GM19351 (cell line): Measurements from ENCODE around the gene RIOX2.

Experiments used
- ATAC-seq: cut with Tn5 transposase; IDR thresholded peaks from one replicate; pipeline ENCODE4 v1.9.1; 2021; ENCODE audit warnings: mild to moderate bottlenecking, moderate library complexity; ENCODE audit not compliant: unreplicated experiment

RIOX2 gene

GRCh38 chr3:97956051-97956450 lies 16.2 kb downstream of the RIOX2 start:
- ATAC-seq = no peak

GRCh38 chr3:97954228-97954827 lies 17.9 kb downstream of the RIOX2 start:
- no peak for ATAC-seq

GRCh38 chr3:97952872-97953271 lies 19.4 kb downstream of the RIOX2 start:
- ATAC-seq = no peak

GRCh38 chr3:97952280-97952679 lies 20.0 kb downstream of the RIOX2 start:
- no peak for ATAC-seq

- ATAC-seq = no peak
These were observed 21.9 kb downstream of the RIOX2 start for GRCh38 chr3:97950360-97950759.

- ATAC-seq = no peak
These were observed 22.5 kb downstream of the RIOX2 start for GRCh38 chr3:97949743-97950142.

GRCh38 chr3:97949110-97949485 lies 23.1 kb downstream of the RIOX2 start:
- no peak for ATAC-seq

- ATAC-seq = no peak
These were observed 23.7 kb downstream of the RIOX2 start for GRCh38 chr3:97948351-97949109.

GRCh38 chr3:97942801-97943546 lies 29.3 kb downstream of the RIOX2 start:
- no peak for ATAC-seq

- ATAC-seq = no peak
These were observed 32.2 kb downstream of the RIOX2 start for GRCh38 chr3:97940034-97940433.

GRCh38 chr3:97939401-97939800 lies 32.8 kb downstream of the RIOX2 start:
- ATAC-seq = no peak

GRCh38 chr3:97938444-97938843 lies 33.8 kb downstream of the RIOX2 start:
- no peak for ATAC-seq

GRCh38 chr3:97937205-97937604 lies 35.0 kb downstream of the RIOX2 start:
- ATAC-seq = no peak

- ATAC-seq = no peak
These were observed 36.4 kb downstream of the RIOX2 start for GRCh38 chr3:97935842-97936241.

GRCh38 chr3:97934980-97935695 lies 37.1 kb downstream of the RIOX2 start:
- no peak for ATAC-seq

GRCh38 chr3:97932387-97932801 lies 39.8 kb downstream of the RIOX2 start:
- ATAC-seq = no peak

- no peak for ATAC-seq
These were observed 41.0 kb downstream of the RIOX2 start for GRCh38 chr3:97931218-97931617.

GRCh38 chr3:97930018-97930417 lies 42.2 kb downstream of the RIOX2 start:
- ATAC-seq = no peak

GRCh38 chr3:97928986-97929385 lies 43.2 kb downstream of the RIOX2 start:
- no peak for ATAC-seq

GRCh38 chr3:97927704-97928103 lies 44.5 kb downstream of the RIOX2 start:
- no peak for ATAC-seq

GRCh38 chr3:97917813-97918536 lies 54.3 kb downstream of the RIOX2 start:
- ATAC-seq = no peak
